HG03159 (cell line): ENCODE results near the gene DRD2.

Source experiments
- ATAC-seq: cut with Tn5 transposase; IDR thresholded peaks from one replicate; pipeline ENCODE4 v1.9.1; 2021; ENCODE audit warnings: mild to moderate bottlenecking, moderate library complexity; ENCODE audit not compliant: unreplicated experiment

Gene DRD2

DNA sequence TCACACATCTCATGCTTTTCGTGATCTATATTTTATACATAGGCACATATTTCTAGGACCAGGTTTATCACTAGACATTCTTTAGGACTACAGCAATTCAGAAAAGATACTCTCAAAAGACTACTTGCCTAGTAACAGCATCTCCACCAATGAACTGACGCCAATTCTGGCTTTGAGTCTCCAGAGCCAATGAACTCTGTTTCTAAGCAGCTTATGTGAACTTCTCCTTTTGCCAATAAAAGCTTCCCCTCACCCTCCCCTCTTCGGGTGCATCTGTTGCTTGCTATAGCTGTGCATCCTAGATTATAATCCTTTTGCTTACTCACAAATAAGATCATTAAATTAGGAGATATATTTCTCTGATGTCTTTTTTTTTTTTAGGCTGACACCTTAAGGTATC, 99.0 kb downstream of the DRD2 start:
- peak; percentile 78 for ATAC-seq

GRCh38 chr11:113375402-113375801, 99.8 kb downstream of the DRD2 start:
- ATAC-seq: no peak

DNA sequence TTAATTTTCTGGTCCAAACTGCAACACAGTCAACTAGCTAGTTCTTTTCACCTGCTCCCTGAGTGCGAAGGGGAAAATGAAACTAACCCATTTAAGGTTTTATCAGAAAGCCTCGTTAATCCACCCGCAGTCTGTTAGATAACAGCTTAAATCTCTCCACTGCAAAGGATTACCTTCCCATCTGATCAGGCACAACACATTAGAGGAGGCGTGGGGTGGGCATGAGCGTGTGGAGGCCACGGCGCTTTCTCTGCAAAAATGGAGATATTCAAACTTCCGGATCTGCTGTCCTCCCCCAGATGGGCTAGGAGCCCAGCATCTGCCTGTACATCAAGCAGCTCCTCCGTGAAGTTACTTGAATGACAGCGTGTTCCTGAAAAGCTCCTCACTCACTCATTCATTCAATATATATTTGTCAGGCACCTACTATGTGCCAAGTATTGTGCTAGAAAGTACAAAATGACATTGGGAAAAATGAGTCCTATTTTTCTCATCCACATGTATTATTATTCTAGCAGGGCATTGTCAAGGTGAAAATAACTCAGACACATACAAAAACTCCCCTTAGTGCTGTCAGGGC, 101.1 kb downstream of the DRD2 start:
- ATAC-seq: no peak

GRCh38 chr11:113373306-113373705, 101.9 kb downstream of the DRD2 start:
- no peak for ATAC-seq

DNA sequence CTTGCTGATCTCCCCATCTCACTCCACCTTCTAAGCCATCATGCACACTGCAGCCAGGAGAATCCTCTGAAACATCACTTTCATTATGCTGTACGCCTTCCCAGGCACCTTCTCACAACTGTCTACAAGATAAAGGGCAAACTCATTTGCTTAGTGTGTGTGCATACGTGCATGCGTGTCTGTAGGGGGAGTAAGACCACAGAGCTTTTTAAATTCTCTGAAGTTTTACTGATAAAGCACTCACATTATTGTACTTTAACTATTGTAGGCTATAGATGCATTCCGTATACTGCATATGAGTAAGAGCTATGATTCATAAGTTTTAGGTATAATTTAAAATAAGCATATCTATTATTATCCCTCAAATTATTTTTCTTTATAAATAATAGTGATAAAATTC, 102.9 kb downstream of the DRD2 start:
- ATAC-seq: no peak

- no peak for ATAC-seq
Measured at GRCh38 chr11:113370634-113371033, 104.6 kb downstream of the DRD2 start.

GRCh38 chr11:113369411-113369810, 105.8 kb downstream of the DRD2 start:
- ATAC-seq: no peak

DNA sequence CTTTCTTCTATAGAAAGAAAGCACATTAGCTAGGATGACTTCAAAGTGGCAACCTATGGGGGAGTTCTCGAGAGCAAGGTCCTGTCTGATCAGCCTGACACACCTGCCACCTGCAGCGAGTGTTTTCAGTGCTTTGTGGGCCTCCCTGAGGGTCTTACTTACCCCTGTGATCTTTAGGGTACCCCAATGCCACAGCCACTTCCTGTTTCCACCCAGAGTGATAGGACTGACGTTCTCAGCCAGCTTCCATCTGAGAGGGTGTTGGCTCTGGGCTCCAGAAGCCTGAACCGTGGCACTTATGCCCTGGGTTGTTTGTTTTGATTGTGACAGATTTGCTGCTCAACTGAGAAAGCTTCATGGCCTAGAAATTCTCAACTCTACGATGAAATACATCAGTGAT, 109.3 kb downstream of the DRD2 start:
- ATAC-seq: no peak

DNA sequence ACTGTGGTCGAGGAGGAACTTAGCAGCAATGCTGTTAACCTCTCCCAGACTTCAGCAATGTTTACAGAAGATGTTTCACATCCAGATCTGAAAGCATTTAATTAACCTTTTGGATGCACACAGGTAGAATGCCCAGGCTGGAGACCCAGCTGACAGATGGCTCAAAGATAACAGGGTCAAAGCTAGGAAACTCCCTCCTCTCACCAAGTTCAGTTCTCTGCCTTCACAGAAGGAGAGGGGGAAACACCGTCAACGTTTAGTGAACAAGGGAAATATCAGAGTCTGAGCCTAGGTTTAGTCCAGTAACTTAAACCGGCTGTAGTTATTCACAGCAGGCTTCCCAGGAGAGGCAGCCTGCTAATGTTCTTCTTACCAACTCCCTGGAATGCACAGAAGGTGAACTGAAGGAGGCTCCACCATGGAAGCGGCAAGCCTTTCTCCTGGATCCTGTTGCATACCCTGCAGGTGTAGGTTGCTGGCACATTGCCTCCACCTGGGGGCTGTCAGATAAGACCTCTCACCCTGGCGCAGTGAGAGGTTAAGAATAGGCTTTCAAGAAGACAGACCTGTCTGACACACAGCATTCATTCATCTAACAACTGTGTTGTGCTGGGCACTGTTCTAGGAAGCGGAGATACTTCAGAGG, 111.1 kb downstream of the DRD2 start:
- ATAC-seq: no peak

DNA sequence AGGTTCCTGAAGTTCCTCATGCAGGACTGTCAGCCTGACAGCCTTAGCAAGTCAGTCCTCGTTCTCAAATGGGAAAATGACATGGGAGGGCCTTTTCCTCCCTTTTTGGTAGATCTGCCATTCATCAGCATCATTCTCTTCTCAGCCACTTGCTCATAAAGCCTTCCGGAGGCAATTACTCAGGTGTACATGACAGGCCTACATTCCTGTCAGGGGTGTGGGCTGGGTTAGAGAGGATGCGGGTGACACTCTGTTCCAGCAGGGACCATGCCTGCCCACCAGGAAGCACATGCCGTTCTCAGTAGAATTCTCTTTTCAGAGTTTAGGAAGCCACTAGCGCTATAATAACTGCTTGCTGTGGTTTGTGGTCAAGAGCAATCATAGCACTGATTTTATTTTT, 111.8 kb downstream of the DRD2 start:
- ATAC-seq: no peak
